Measurements from ENCODE around the gene UAP1L1.

- no peak for TF ChIP-seq CTCF (IDR thresholded peaks at IDR 0.05)
- TF ChIP-seq POLR2A (IDR thresholded peaks at IDR 0.05), result no peak
Measured at GRCh38 chr9:137077758-137078693, 709 bp downstream of the UAP1L1 start.
